ENCODE results near the gene PIKFYVE. TPM values are rescaled to one million over a fixed set of nuclear protein-coding genes. Genes with fewer than 3 reads are reported as not detected.

Gene PIKFYVE
- total RNA-seq, 1 experiment from 2014 or later, result 27.2 TPM

GRCh38 chr2:208371634-208371935 is 105.5 kb downstream of the PIKFYVE start:
- Mint-ChIP-seq H3K4me1 (peaks cover 18% of the 10 kb centered on the region in 2 experiments), H3K9me3 (no peaks in the 10 kb centered on the region; a peak in 1 of 5 replicates), H3K36me3 (ENCODE audit: insufficient read depth in 1 of 3, low read depth in 3 of 3) (peaks cover 0 to 2% (median 0%) of the 10 kb centered on the region in 3 experiments; a peak in 1 of 7 replicates), H3K27me3 (ENCODE audit: low read depth) (no peaks in the 10 kb centered on the region), H3K4me3 (no peak overlapping the region), H3K27ac (no peak overlapping the region)
- Histone ChIP-seq H3K9ac (ENCODE audit: extremely low read depth, insufficient read length, low read length) (no peak overlapping the region), H3K27ac (ENCODE audit: insufficient read length, low read depth, low read length) (no peak overlapping the region), H2BK15ac (ENCODE audit: low read depth, low read length) (no peak overlapping the region), H2AFZ (ENCODE audit: low read length) (no peak overlapping the region), H4K5ac (ENCODE audit: insufficient read length, low read depth, low read length) (no peak overlapping the region), H3K23ac (ENCODE audit: insufficient read length, low read depth, low read length) (no peak overlapping the region), H3K9me3 (ENCODE audit: control insufficient read depth, low read depth, low read length) (no peaks in the 10 kb centered on the region), H3K4ac (ENCODE audit: low read depth, low read length) (no peak overlapping the region), H3K27me3 (ENCODE audit: insufficient read depth, low read length) (no peaks in the 10 kb centered on the region), H4K8ac (replicated peaks; ENCODE audit: insufficient read length, low read depth, low read length) (no peak overlapping the region), H3K56ac (ENCODE audit: insufficient read length, low read depth, low read length) (no peak overlapping the region), H3K4me2 (ENCODE audit: insufficient read depth, insufficient read length, low read length) (no peak overlapping the region), H4K20me1 (ENCODE audit: control insufficient read depth, insufficient read depth, insufficient read length) (no peaks in the 10 kb centered on the region), H3K18ac (ENCODE audit: insufficient read length, low read depth, low read length) (no peak overlapping the region), H2BK120ac (ENCODE audit: low read depth, low read length, poor library complexity, severe bottlenecking) (no peak overlapping the region), H2BK20ac (ENCODE audit: low read depth, low read length, poor library complexity, severe bottlenecking) (no peak overlapping the region), H3K23me2 (ENCODE audit: insufficient read length, low read depth, low read length, poor library complexity, severe bottlenecking) (no peaks in the 10 kb centered on the region), H2BK5ac (ENCODE audit: insufficient read length, low read length) (no peak overlapping the region), H3K4me1 (ENCODE audit: insufficient read depth, low read length) (peaks cover 4% of the 10 kb centered on the region; the same call in 1 of the 2 replicates), H3K79me2 (ENCODE audit: insufficient read depth, low read length) (no peaks in the 10 kb centered on the region), H2BK12ac (ENCODE audit: insufficient read length, low read depth, low read length) (no peak overlapping the region), H3K79me1 (ENCODE audit: insufficient read depth, low read depth, low read length, poor library complexity, severe bottlenecking) (no peaks in the 10 kb centered on the region), H4K91ac (ENCODE audit: insufficient read length, low read depth, low read length) (no peak overlapping the region), H3K14ac (ENCODE audit: insufficient read depth, low read length) (no peak overlapping the region), H2AK5ac (ENCODE audit: insufficient read length, low read length) (no peak overlapping the region), H3T11ph (ENCODE audit: low read length) (no peak overlapping the region)
- no peak for TF ChIP-seq CTCF (conservative IDR thresholded peaks at IDR 0.05)
- no peak for DNase-seq
- no CpG with 5 or more reads among the region's 1 CpG for WGBS (ENCODE audit: extremely low coverage, insufficient read length, low lambda C conversion rate)
